OCI-LY7 (cell line): ENCODE measurements around the gene TYW5. TPM values are rescaled to one million over a fixed set of nuclear protein-coding genes. Genes with fewer than 3 reads are reported as not detected.

ENCODE experiments used
- BruUV-seq: library from RNA; stranded (reverse); fragments of 400-500 nt; replicated peaks from 2 replicates; lab custom pipeline; 2021; lab: Mats Ljungman, UMichigan
- CTCF ChIA-PET: fragments of 300-600 bp; sonication (Branson Sonifier 250); formaldehyde crosslinking; loops from one replicate; lab custom pipeline; 2022; ENCODE audit warnings: antibody characterized with exemption; ENCODE audit not compliant: unreplicated experiment; lab: Charles Lee
- POLR2A ChIA-PET: fragments of 300-600 bp; sonication (Branson Sonifier 250); formaldehyde crosslinking; loops from one replicate; lab custom pipeline; 2022; ENCODE audit warnings: antibody characterized with exemption; lab: Charles Lee
- DNase-seq: peaks from one replicate; pipeline ENCODE4 v3.0.0-alpha.2; 2015; ENCODE audit warnings: low spot score
- H2AFZ ChIP-seq: fragments of 200-600 bp; sonication (generic), shearing (Covaris generic); 2 replicates; pipeline ENCODE4 v1.6.1; 2014; ENCODE audit warnings: mild to moderate bottlenecking, antibody characterized with exemption, low read length, moderate library complexity
- H3K27ac ChIP-seq: fragments of 200-600 bp; sonication (generic); 2 replicates; pipeline ENCODE4 v1.5.1; 2014; ENCODE audit warnings: mixed run types, low read depth, mild to moderate bottlenecking, moderate library complexity, low read length, inconsistent platforms; ENCODE audit not compliant: poor library complexity, severe bottlenecking
- H3K36me3 ChIP-seq: fragments of 200-600 bp; sonication (generic); 2 replicates; pipeline ENCODE4 v1.6.1; 2014; ENCODE audit warnings: mild to moderate bottlenecking, antibody characterized with exemption, low read length, moderate library complexity, mixed read lengths; ENCODE audit not compliant: insufficient read depth
- H3K4me1 ChIP-seq: fragments of 200-600 bp; sonication (generic); 2 replicates; pipeline ENCODE4 v1.5.1; 2014; ENCODE audit warnings: mild to moderate bottlenecking, low read length; ENCODE audit not compliant: insufficient read depth, poor library complexity, severe bottlenecking
- H3K4me2 ChIP-seq: fragments of 200-600 bp; sonication (generic); 2 replicates; pipeline ENCODE4 v1.6.1; 2014; ENCODE audit warnings: mild to moderate bottlenecking, low read length
- H3K4me3 ChIP-seq: fragments of 200-600 bp; sonication (generic); 2 replicates; pipeline ENCODE4 v1.5.1; 2014; ENCODE audit warnings: mild to moderate bottlenecking, low read depth, low read length; ENCODE audit not compliant: poor library complexity, severe bottlenecking
- H3K79me2 ChIP-seq: fragments of 200-600 bp; sonication (generic); 2 replicates; pipeline ENCODE4 v1.6.1; 2016; ENCODE audit warnings: low read depth, mild to moderate bottlenecking, low read length, moderate library complexity, mixed read lengths; ENCODE audit not compliant: insufficient read depth
- H3K9me2 ChIP-seq: fragments of 200-600 bp; sonication (generic); 2 replicates; pipeline ENCODE4 v1.6.1; 2016; ENCODE audit warnings: mild to moderate bottlenecking, low read length, mixed read lengths; ENCODE audit not compliant: insufficient read depth
- H3K9me3 ChIP-seq: fragments of 200-600 bp; sonication (generic); 2 replicates; pipeline ENCODE4 v1.6.1; 2014; ENCODE audit warnings: mild to moderate bottlenecking, mixed run types, low read length, mixed read lengths
- H4K20me1 ChIP-seq: fragments of 200-600 bp; sonication (generic); 2 replicates; pipeline ENCODE4 v1.6.1; 2014; ENCODE audit warnings: mild to moderate bottlenecking, antibody characterized with exemption, low read length, moderate library complexity, mixed read lengths; ENCODE audit not compliant: insufficient read depth
- EZH2phosphoT487 ChIP-seq: fragments of 200-600 bp; sonication (generic); IDR thresholded peaks from 2 replicates; pipeline ENCODE4 v1.6.1; 2018; ENCODE audit warnings: low read depth, borderline replicate concordance, mild to moderate bottlenecking, mixed run types, antibody characterized with exemption, low read length, moderate library complexity, mixed read lengths
- intact Hi-C: fragments of 100-400 bp; cut with micrococcal nuclease; formaldehyde crosslinking; loops from one replicate; pipeline ENCODE4 v1.10.0; 2022; ENCODE audit not compliant: unreplicated experiment
- total RNA-seq, 2 experiments: library from RNA; depleted of rRNA in 1 of 2; stranded (reverse); fragments of >200 nt in 1 of 2; shearing (Covaris generic) in 1 of 2; gene quantifications; 2 replicates each; pipeline ENCODE4 v1.2.3, GENCODE V29; 2014 to 2022
- TF ChIP-seq, protein P1 (sequence below): fragments of 200-600 bp; sonication (generic); conservative IDR thresholded peaks from 2 replicates; pipeline ENCODE4 v1.5.1; 2014; ENCODE audit warnings: mild to moderate bottlenecking, antibody characterized with exemption, low read length, moderate library complexity, mixed read lengths

Gene TYW5
- total RNA-seq, 2 experiments from 2014 or later: 7.1 to 8.9 TPM

DNA sequence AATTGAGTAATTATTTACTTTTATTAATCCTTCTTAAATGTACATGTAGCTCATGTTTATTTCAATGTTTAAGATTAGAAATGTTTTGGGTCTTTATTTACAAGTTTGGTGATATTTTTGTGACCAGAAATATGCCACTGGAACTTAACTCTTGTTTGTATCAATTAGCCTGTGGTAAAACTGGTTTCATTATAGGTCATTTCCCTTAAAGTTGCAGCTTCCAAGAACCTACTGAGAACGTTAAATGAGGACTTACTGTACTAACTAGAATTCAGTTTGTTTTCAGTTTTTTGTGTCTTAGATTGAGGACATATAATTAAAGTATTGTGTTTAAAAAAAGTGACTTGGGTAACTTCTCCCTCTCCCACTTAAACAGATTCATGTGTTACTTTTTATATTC lies 4.3 kb downstream of the TYW5 start:
- Histone ChIP-seq H3K4me1 (peaks cover 13% of the 10 kb centered on the region), H3K9me3 (no peaks in the 10 kb centered on the region), H4K20me1 (no peaks in the 10 kb centered on the region), H3K79me2 (peaks cover 52% of the 10 kb centered on the region), H3K36me3 (peaks cover 53% of the 10 kb centered on the region; the same call in 1 of the 2 replicates), H2AFZ (no peak overlapping the region), H3K9me2 (no peaks in the 10 kb centered on the region), H3K4me2 (no peak overlapping the region), H3K27ac (no peak overlapping the region), H3K4me3 (no peak overlapping the region)
- ChIA-PET POLR2A (interaction anchor here (0.9 to 1.7 kb wide), 3 partner anchors 10 to 216 kb away, joined by 3 to 5 read pairs (median 4); no protein-coding TSS in a partner anchor), CTCF (no interaction called here)
- intact Hi-C loops: no loop called here
- DNase-seq: no peak
- no peak for TF ChIP-seq EZH2phosphoT487
- TF ChIP-seq, protein P1, sequence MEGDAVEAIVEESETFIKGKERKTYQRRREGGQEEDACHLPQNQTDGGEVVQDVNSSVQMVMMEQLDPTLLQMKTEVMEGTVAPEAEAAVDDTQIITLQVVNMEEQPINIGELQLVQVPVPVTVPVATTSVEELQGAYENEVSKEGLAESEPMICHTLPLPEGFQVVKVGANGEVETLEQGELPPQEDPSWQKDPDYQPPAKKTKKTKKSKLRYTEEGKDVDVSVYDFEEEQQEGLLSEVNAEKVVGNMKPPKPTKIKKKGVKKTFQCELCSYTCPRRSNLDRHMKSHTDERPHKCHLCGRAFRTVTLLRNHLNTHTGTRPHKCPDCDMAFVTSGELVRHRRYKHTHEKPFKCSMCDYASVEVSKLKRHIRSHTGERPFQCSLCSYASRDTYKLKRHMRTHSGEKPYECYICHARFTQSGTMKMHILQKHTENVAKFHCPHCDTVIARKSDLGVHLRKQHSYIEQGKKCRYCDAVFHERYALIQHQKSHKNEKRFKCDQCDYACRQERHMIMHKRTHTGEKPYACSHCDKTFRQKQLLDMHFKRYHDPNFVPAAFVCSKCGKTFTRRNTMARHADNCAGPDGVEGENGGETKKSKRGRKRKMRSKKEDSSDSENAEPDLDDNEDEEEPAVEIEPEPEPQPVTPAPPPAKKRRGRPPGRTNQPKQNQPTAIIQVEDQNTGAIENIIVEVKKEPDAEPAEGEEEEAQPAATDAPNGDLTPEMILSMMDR: no peak
- no TSS peak for BruUV-seq

DNA sequence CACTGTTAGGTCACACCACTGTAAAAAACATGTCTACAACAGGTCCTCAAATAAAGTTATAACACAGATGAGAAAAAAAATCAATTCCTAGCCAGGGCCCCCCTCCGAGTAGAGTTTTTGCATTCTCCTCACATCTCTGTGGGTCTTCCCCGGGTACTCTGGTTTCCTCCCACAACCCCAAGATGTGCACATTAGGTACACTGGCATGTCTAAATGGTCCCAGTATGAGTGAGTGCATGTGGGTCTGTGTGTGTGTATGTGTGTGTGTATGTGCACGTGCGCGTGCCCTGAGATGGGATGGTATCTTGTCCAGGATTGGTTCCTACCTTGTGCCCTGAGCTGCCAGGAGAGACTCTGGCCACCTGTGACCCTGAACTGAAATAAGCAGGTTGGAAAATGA lies 4.9 kb downstream of the TYW5 start:
- Histone ChIP-seq H3K4me3 (no peak overlapping the region), H3K4me2 (no peak overlapping the region), H3K4me1 (peaks cover 13% of the 10 kb centered on the region), H3K9me3 (no peaks in the 10 kb centered on the region), H3K27ac (no peak overlapping the region), H4K20me1 (no peaks in the 10 kb centered on the region), H2AFZ (no peak overlapping the region), H3K79me2 (peaks cover 48% of the 10 kb centered on the region), H3K36me3 (peaks cover 59% of the 10 kb centered on the region; the same call in 1 of the 2 replicates), H3K9me2 (no peaks in the 10 kb centered on the region)
- no TSS peak for BruUV-seq
- ChIA-PET CTCF (no interaction called here), POLR2A (interaction anchor here (0.9 to 1.7 kb wide), 3 partner anchors 10 to 215 kb away, joined by 3 to 5 read pairs (median 4); no protein-coding TSS in a partner anchor)
- TF ChIP-seq EZH2phosphoT487: no peak
- TF ChIP-seq, protein P1: no peak
- intact Hi-C loops: no loop called here
- DNase-seq: no peak

DNA sequence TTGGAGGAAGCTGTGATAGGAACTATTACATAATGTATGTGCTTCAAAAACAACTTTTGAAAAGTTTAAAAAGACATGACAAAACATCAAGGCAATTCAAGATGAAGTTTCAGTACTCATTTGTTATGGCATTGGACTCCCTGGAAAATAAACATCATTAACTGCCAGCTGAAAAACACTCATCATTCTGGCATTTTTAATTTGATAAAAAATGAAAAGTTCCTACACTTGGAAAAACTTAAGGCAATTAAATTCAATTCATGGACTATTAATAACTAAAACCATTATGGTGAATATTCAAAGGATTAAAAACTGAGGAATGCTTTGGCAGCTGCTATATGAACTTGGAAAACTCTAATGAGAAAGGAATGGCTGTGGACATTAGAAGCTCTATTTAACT lies 8.5 kb downstream of the TYW5 start:
- Histone ChIP-seq H3K4me2 (no peak overlapping the region), H3K4me3 (no peak overlapping the region), H3K36me3 (peaks cover 73% of the 10 kb centered on the region; the same call in 1 of the 2 replicates), H3K9me2 (no peaks in the 10 kb centered on the region), H3K27ac (no peak overlapping the region), H3K9me3 (no peaks in the 10 kb centered on the region), H3K4me1 (no peaks in the 10 kb centered on the region), H4K20me1 (no peaks in the 10 kb centered on the region), H3K79me2 (peaks cover 17% of the 10 kb centered on the region; the same call in 1 of the 2 replicates), H2AFZ (no peak overlapping the region)
- no peak for DNase-seq
- no TSS peak for BruUV-seq
- intact Hi-C loops: loop anchor here (10.0 kb wide), 1 partner anchor 82 kb away; no protein-coding TSS in a partner anchor
- ChIA-PET POLR2A (interaction anchor here (0.7 to 2.5 kb wide), 4 partner anchors 16 to 57 kb away, joined by 3 to 8 read pairs (median 4); no protein-coding TSS in a partner anchor), CTCF (no interaction called here)
- TF ChIP-seq EZH2phosphoT487: no peak
- TF ChIP-seq, protein P1: no peak
